GM12878 (cell line): Measurements from ENCODE around the gene MLLT3. TPM values are rescaled to one million over a fixed set of nuclear protein-coding genes. Genes with fewer than 3 reads are reported as not detected.

Experiments used
- ATAC-seq: fragments of 200-7000 bp; cut with Tn5 transposase; 3 replicates; pipeline ENCODE4 v1.9.1; 2020; ENCODE audit warnings: mild to moderate bottlenecking, moderate library complexity
- BruUV-seq: library from RNA; stranded (reverse); fragments of 400-500 nt; replicated peaks from 2 replicates; lab custom pipeline; 2021; lab: Mats Ljungman, UMichigan
- CTCF ChIA-PET: fragments of 300-600 bp; sonication (Branson Sonifier 250); formaldehyde crosslinking; extraction: SDS; loops from one replicate; lab custom pipeline; 2021; ENCODE audit warnings: inconsistent platforms; lab: Yijun Ruan, JAX
- POLR2A ChIA-PET: fragments of 350-600 bp; formaldehyde crosslinking; extraction: SDS; loops from one replicate; lab custom pipeline; 2021; ENCODE audit warnings: inconsistent platforms; lab: Charles Lee
- RAD21 ChIA-PET: fragments of 300-600 bp; sonication (Branson Sonifier 250); formaldehyde crosslinking; loops from one replicate; lab custom pipeline; 2023; ENCODE audit warnings: antibody characterized with exemption; ENCODE audit not compliant: unreplicated experiment; lab: Charles Lee
- SMC1A ChIA-PET: fragments of 300-600 bp; sonication (Branson Sonifier 250); formaldehyde crosslinking; loops from one replicate; lab custom pipeline; 2023; ENCODE audit not compliant: unreplicated experiment, uncharacterized antibody; lab: Charles Lee
- DNase-seq: peaks from one replicate; pipeline ENCODE4 v3.0.0-alpha.2; 2011; ENCODE audit warnings: low read depth, low spot score
- FAIRE-seq: peaks from 3 replicates; lab custom pipeline; 2011; peaks lifted over from hg19 to GRCh38; lab: Jason Lieb, UNC
- H2AFZ ChIP-seq: 2 replicates; pipeline ENCODE4 v1.6.0; 2011; ENCODE audit warnings: low read depth, low read length, control low read depth; ENCODE audit not compliant: control insufficient read depth
- H3K27ac ChIP-seq: 2 replicates; pipeline ENCODE4 v1.5.1; 2011; ENCODE audit warnings: control low read depth; ENCODE audit not compliant: control insufficient read depth, insufficient read depth
- H3K27me3 ChIP-seq, 2 experiments: replicated peaks in 1 of 2; 2 replicates each; pipeline versions ENCODE4 v1.6.0 to v1.6.1; 2011; ENCODE audit warnings: low read length in 1 of 2; ENCODE audit not compliant: control insufficient read depth in 2 of 2, insufficient read depth in 2 of 2
- H3K36me3 ChIP-seq, 2 experiments: 2 replicates each; pipeline ENCODE4 v1.5.1; 2011; ENCODE audit warnings: low read length in 1 of 2; ENCODE audit not compliant: control insufficient read depth in 2 of 2, insufficient read depth in 2 of 2
- H3K4me1 ChIP-seq: 2 replicates; pipeline ENCODE4 v1.6.1; 2011; ENCODE audit warnings: mild to moderate bottlenecking, low read length, moderate library complexity, mixed read lengths; ENCODE audit not compliant: control insufficient read depth, insufficient read depth
- H3K4me2 ChIP-seq: 2 replicates; pipeline ENCODE4 v1.6.0; 2011; ENCODE audit warnings: control low read depth; ENCODE audit not compliant: control insufficient read depth, insufficient read depth
- H3K4me3 ChIP-seq: fragments of 200-600 bp; sonication (generic); 2 replicates; pipeline ENCODE4 v1.5.1; 2016
- H3K79me2 ChIP-seq: 2 replicates; pipeline ENCODE4 v1.6.0; 2011; ENCODE audit warnings: low read length; ENCODE audit not compliant: control insufficient read depth, insufficient read depth
- H3K9ac ChIP-seq: 2 replicates; pipeline ENCODE4 v1.8.0; 2011; ENCODE audit warnings: low read length, control low read depth, mixed read lengths; ENCODE audit not compliant: control insufficient read depth, insufficient read depth
- H3K9me3 ChIP-seq: replicated peaks from 3 replicates; pipeline ENCODE4 v1.5.1; 2011; ENCODE audit warnings: mild to moderate bottlenecking, low read length; ENCODE audit not compliant: control insufficient read depth, insufficient read depth
- H4K20me1 ChIP-seq: 2 replicates; pipeline ENCODE4 v1.6.0; 2011; ENCODE audit not compliant: control insufficient read depth, insufficient read depth
- ATF7 ChIP-seq: fragments of 450-650 bp; IDR thresholded peaks from 2 replicates; pipeline ENCODE4 v1.6.1; 2016; ENCODE audit warnings: low read depth, mild to moderate bottlenecking
- CBX5 ChIP-seq: sonication (generic); IDR thresholded peaks from 2 replicates; pipeline ENCODE4 v1.6.1; 2016; ENCODE audit warnings: low read depth, moderate library complexity, mild to moderate bottlenecking, inconsistent platforms
- CHD1 ChIP-seq: IDR thresholded peaks from 2 replicates; pipeline ENCODE4 v1.6.1; 2012; ENCODE audit warnings: low read depth, low read length, improper control_type of control experiment
- CHD4 ChIP-seq: fragments of 200-600 bp; sonication (generic); IDR thresholded peaks from 2 replicates; pipeline ENCODE4 v1.6.1; 2016; ENCODE audit warnings: mild to moderate bottlenecking
- CREM ChIP-seq: IDR thresholded peaks from 2 replicates; pipeline ENCODE4 v1.6.1; 2014; ENCODE audit warnings: antibody characterized with exemption, low read depth
- ETV6 ChIP-seq, 2 experiments: fragments of 450-650 bp in 1 of 2; IDR thresholded peaks in 1 of 2; conservative IDR thresholded peaks in 1 of 2; 2 replicates each; pipeline ENCODE4 v1.6.1; 2014; ENCODE audit warnings: antibody characterized with exemption in 1 of 2, borderline replicate concordance in 1 of 2, low read depth in 1 of 2, mild to moderate bottlenecking in 1 of 2, moderate library complexity in 1 of 2
- FOXM1 ChIP-seq: IDR thresholded peaks from 2 replicates; pipeline ENCODE4 v1.6.1; 2012; ENCODE audit warnings: low read depth, mild to moderate bottlenecking, inconsistent platforms, low read length, moderate library complexity
- GABPA ChIP-seq: IDR thresholded peaks from 2 replicates; pipeline ENCODE4 v1.6.1; 2014; ENCODE audit warnings: antibody characterized with exemption, low read depth, mild to moderate bottlenecking, inconsistent platforms
- JUNB ChIP-seq: IDR thresholded peaks from 2 replicates; pipeline ENCODE4 v1.6.1; 2016; ENCODE audit warnings: antibody characterized with exemption, mild to moderate bottlenecking
- KDM1A ChIP-seq: fragments of 200-600 bp; sonication (generic); IDR thresholded peaks from 2 replicates; pipeline ENCODE4 v1.6.1; 2016; ENCODE audit warnings: borderline replicate concordance
- MTA3 ChIP-seq: IDR thresholded peaks from 2 replicates; pipeline ENCODE4 v1.6.1; 2012; ENCODE audit warnings: low read length, inconsistent platforms, borderline replicate concordance
- NBN ChIP-seq: fragments of 450-650 bp; IDR thresholded peaks from 2 replicates; pipeline ENCODE4 v1.6.1; 2016
- NFYB ChIP-seq: IDR thresholded peaks from 2 replicates; pipeline ENCODE4 v1.6.1; 2011; ENCODE audit warnings: low read depth, mild to moderate bottlenecking, low read length, improper control_type of control experiment, moderate library complexity; ENCODE audit not compliant: insufficient read depth
- NR2C2 ChIP-seq: IDR thresholded peaks from 2 replicates; pipeline ENCODE4 v1.6.1; 2011; ENCODE audit warnings: borderline replicate concordance, low read depth; ENCODE audit not compliant: control insufficient read depth, insufficient read length
- POLR2A ChIP-seq: IDR thresholded peaks from 2 replicates; pipeline ENCODE4 v1.6.1; 2011; ENCODE audit warnings: low read depth, mild to moderate bottlenecking, low read length
- SMARCA5 ChIP-seq: fragments of 450-650 bp; IDR thresholded peaks from 2 replicates; pipeline ENCODE4 v1.6.1; 2017; ENCODE audit warnings: mild to moderate bottlenecking
- SREBF2 ChIP-seq: IDR thresholded peaks from 2 replicates; pipeline ENCODE4 v1.6.1; 2012; ENCODE audit warnings: mild to moderate bottlenecking, low read length
- ZBTB40 ChIP-seq: fragments of 450-650 bp; IDR thresholded peaks from 2 replicates; pipeline ENCODE4 v1.6.1; 2016; ENCODE audit warnings: mild to moderate bottlenecking, moderate library complexity, borderline replicate concordance
- ZNF622 ChIP-seq: fragments of 450-650 bp; IDR thresholded peaks from 2 replicates; pipeline ENCODE4 v1.6.1; 2017; ENCODE audit warnings: mild to moderate bottlenecking, inconsistent platforms
- WGBS: methylation state at CpG from one replicate; pipeline ENCODE4 v1.1.6; 2016; ENCODE audit warnings: low lambda C conversion rate; ENCODE audit not compliant: insufficient replicate concordance, insufficient coverage; ENCODE audit errors: missing lambda C conversion rate; 5-methylcytosine and 5-hydroxymethylcytosine counted together
- in situ Hi-C: fragments of 300-500 bp; cut with MboI; formaldehyde crosslinking; loops from 9 replicates; pipeline ENCODE4 v1.14.3; 2018; ENCODE audit warnings: mixed read lengths
- intact Hi-C: fragments of 100-400 bp; cut with micrococcal nuclease; formaldehyde crosslinking; loops from one replicate; pipeline ENCODE4 v1.14.2; 2022; ENCODE audit not compliant: unreplicated experiment
- polyA plus RNA-seq, 11 experiments: library from polyadenylated mRNA; depleted of rRNA in 4 of 11; unstranded in 6 of 11; stranded (reverse) in 5 of 11; fragments of >200 nt; fragmentation: Nextera tagmentation in 4 of 11; fragmentation: Illumina TruSeq in 1 of 11; extraction: Ambion mirVana in 4 of 11; extraction: Trizol in 1 of 11; gene quantifications; 1 replicate in 1 of 11; 2 replicates in 10 of 11; pipeline versions ENCODE4 v1.2.1 to v1.2.3, GENCODE V29; 2011 to 2016; ENCODE audit warnings: inconsistent platforms in 2 of 11, missing spikeins in 2 of 11, low read depth in 1 of 11
- total RNA-seq, 4 experiments: library from RNA; depleted of rRNA in 3 of 4; stranded (reverse); fragments of >200 nt in 3 of 4; fragmentation: Illumina TruSeq in 1 of 4; extraction: Trizol in 1 of 4; gene quantifications; 2 replicates each; pipeline versions ENCODE4 v1.2.1 to v1.2.3, GENCODE V29; 2013 to 2021

The MLLT3 gene
- total and polyA plus RNA-seq, 10 of the 15 experiments (the other 5 are each of a cell fraction or from before 2014, with no cell fraction given), result 17.7 to 72.3 (median 35.6) TPM

GRCh38 chr9:20659474-20659967, 37.2 kb upstream of the MLLT3 start (continued):
- TF ChIP-seq NBN (0 out of 2 replicates have a peak, but pooled peaks have one; percentile 2), POLR2A (no peak), CBX5 (no peak), CHD1 (no peak)

GRCh38 chr9:20658677-20659473, 36.6 kb upstream of the MLLT3 start:
- ATAC-seq, result peak; percentile 56
- Histone ChIP-seq H3K27ac (peak overlapping the region; percentile 88), H3K36me3 (no peaks in the 10 kb centered on the region), H3K4me2 (peak overlapping the region; percentile 49), H3K9ac (peak overlapping the region; percentile 77), H3K79me2 (peaks cover 50% of the 10 kb centered on the region), H3K27me3 (no peaks in the 10 kb centered on the region), H3K4me3 (peak overlapping the region; percentile 76), H3K4me1 (no peaks in the 10 kb centered on the region), H3K9me3 (no peaks in the 10 kb centered on the region), H4K20me1 (no peaks in the 10 kb centered on the region), H2AFZ (peak overlapping the region; percentile 93)
- DNase-seq, result no peak
- ChIA-PET RAD21 (interaction anchor here (0.8 to 6.0 kb wide), 12 partner anchors 10 to 280 kb away, joined by 3 to 176 read pairs (median 4); partner anchors contain the start of genes FOCAD and MLLT3), CTCF (interaction anchor here (0.7 to 3.4 kb wide), 7 partner anchors 9 to 37 kb away, joined by 3 to 18 read pairs (median 8); partner anchors contain the start of genes FOCAD and MLLT3), SMC1A (interaction anchor here (0.7 to 6.0 kb wide), 16 partner anchors 10 to 338 kb away, joined by 3 to 199 read pairs (median 4); partner anchors contain the start of gene FOCAD), POLR2A (interaction anchor here (1.0 to 8.7 kb wide), 5 partner anchors 10 to 57 kb away, joined by 3 to 165 read pairs (median 28); partner anchors contain the start of genes FOCAD and MLLT3)
- FAIRE-seq, result peak; percentile 68
- BruUV-seq, result TSS peak; percentile 69
- in situ Hi-C loops, result no loop called here
- intact Hi-C loops, result loop anchor here (1.0 kb wide), 2 partner anchors 19 to 35 kb away; no protein-coding TSS in a partner anchor
- 71% methylated on average over 13 of the region's 13 CpGs for WGBS
- TF ChIP-seq ATF7 (no peak), ETV6 (conservative IDR thresholded peaks at IDR 0.05 in 1 of 2, IDR thresholded peaks at IDR 0.05 in 1 of 2; ENCODE audit: borderline replicate concordance in 1 of 2, low read depth in 1 of 2) (no peak), JUNB (no peak), FOXM1 (no peak), CREM (no peak), MTA3 (no peak), CHD4 (no peak), SREBF2 (no peak), GABPA (no peak), ZNF622 (no peak), NR2C2 (no peak), KDM1A (no peak), ZBTB40 (no peak), CBX5 (0 out of 2 replicates have a peak, but pooled peaks have one; percentile 25), NFYB (no peak), SMARCA5 (no peak)
